Measurements from ENCODE around the gene MTG1.

DNA sequence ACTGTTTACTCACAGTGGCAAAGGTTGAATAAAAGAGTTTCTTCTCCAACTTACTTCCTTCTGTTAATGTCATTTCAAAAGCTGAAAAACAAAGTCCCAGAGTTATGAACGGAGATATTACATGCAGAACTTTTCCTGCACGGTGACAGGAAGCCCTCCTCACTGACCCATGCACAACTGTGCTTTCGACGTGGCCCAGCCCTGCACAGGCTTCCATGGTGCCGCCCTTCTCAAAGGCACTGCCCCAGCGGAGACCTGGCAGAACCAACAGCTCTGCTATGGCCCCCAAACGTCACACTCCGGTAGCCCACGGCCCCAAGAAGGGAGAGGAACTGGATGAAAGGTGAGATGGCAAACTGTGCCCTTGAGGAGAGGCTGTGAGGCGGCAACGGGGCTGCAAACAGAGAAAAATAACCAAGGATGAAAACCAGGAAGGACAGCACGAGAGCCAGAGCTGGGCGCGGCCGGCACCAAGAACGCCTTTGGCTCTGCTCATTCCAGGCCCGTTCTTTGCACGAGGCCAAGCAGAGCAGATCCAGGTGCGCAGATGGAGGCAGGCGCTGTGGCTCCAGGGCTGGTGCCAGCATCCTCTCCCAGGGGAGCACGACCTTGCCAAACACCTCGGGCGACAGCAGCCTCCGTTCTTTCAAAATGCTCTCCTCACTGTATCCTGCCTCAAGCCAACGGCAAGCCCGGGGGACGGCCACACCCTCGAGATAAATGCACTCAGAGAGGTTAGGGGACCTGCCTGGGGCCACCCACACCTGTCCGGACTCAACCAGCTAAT, 29.1 kb upstream of the MTG1 start:
- TF ChIP-seq TAF1 (IDR thresholded peaks at IDR 0.05; ENCODE audit: borderline replicate concordance, low read depth, low read length) (no peak), POLR2AphosphoS5 (IDR thresholded peaks at IDR 0.05; ENCODE audit: low read depth, low read length) (no peak)

Measured in GM12892 (cell line).